WTC11 (cell line): ENCODE measurements around the gene IL2RA. TPM values are rescaled to one million over a fixed set of nuclear protein-coding genes. Genes with fewer than 3 reads are reported as not detected.

Experiments used
- ATAC-seq: fragments of 200-7000 bp; cut with Tn5 transposase; 2 replicates; pipeline ENCODE4 v1.10.0; 2021; ENCODE audit warnings: mild to moderate bottlenecking, moderate library complexity
- CTCF ChIA-PET: fragments of 300-600 bp; sonication (Branson Sonifier 250); formaldehyde crosslinking; loops from one replicate; lab custom pipeline; 2021; ENCODE audit warnings: antibody characterized with exemption; lab: Charles Lee
- POLR2A ChIA-PET: fragments of 350-600 bp; sonication (Branson Sonifier 250); formaldehyde crosslinking; loops from one replicate; lab custom pipeline; 2021; ENCODE audit warnings: antibody characterized with exemption; lab: Charles Lee
- DNase-seq: peaks from one replicate; pipeline ENCODE4 v3.0.0; 2021; ENCODE audit warnings: low spot score
- H3K27ac Mint-ChIP-seq: 2 replicates; pipeline ENCODE4 v1.8.0; 2021; ENCODE audit warnings: mixed read lengths
- H3K27me3 Mint-ChIP-seq: 2 replicates; pipeline ENCODE4 v1.8.0; 2021; ENCODE audit warnings: low read depth, mild to moderate bottlenecking, moderate library complexity, mixed read lengths
- H3K36me3 Mint-ChIP-seq: 2 replicates; pipeline ENCODE4 v1.8.0; 2021; ENCODE audit warnings: mixed read lengths
- H3K4me1 Mint-ChIP-seq: 2 replicates; pipeline ENCODE4 v1.8.0; 2022; ENCODE audit warnings: mixed read lengths
- H3K4me3 Mint-ChIP-seq: 2 replicates; pipeline ENCODE4 v1.8.0; 2021; ENCODE audit warnings: mild to moderate bottlenecking, moderate library complexity, mixed read lengths
- H3K9me3 Mint-ChIP-seq: 2 replicates; pipeline ENCODE4 v1.8.0; 2021; ENCODE audit warnings: mixed read lengths
- CREB1 ChIP-seq: sonication (generic); formaldehyde crosslinking; IDR thresholded peaks from 2 replicates; pipeline ENCODE4 v1.8.0; 2023; ENCODE audit warnings: mild to moderate bottlenecking, missing genetic modification reagents
- CREM ChIP-seq: sonication (generic); formaldehyde crosslinking; IDR thresholded peaks from 2 replicates; pipeline ENCODE4 v1.8.1; 2022; ENCODE audit warnings: mild to moderate bottlenecking, missing genetic modification reagents, moderate library complexity
- E2F1 ChIP-seq: sonication (generic); formaldehyde crosslinking; IDR thresholded peaks from 2 replicates; pipeline ENCODE4 v1.8.0; 2022; ENCODE audit warnings: mild to moderate bottlenecking, missing genetic modification reagents
- EMX1 ChIP-seq: fragments of 250-450 bp; sonication (Bioruptor Pico); IDR thresholded peaks from 2 replicates; pipeline ENCODE4 v1.8.0; 2021; ENCODE audit warnings: mild to moderate bottlenecking
- ETV6 ChIP-seq: sonication (generic); formaldehyde crosslinking; IDR thresholded peaks from 2 replicates; pipeline ENCODE4 v1.8.1; 2022; ENCODE audit warnings: mild to moderate bottlenecking, missing genetic modification reagents
- FOXK1 ChIP-seq: sonication (generic); formaldehyde crosslinking; IDR thresholded peaks from 2 replicates; pipeline ENCODE4 v1.8.0; 2022; ENCODE audit warnings: mild to moderate bottlenecking, moderate library complexity, missing genetic modification reagents
- FOXP1 ChIP-seq: sonication (generic); formaldehyde crosslinking; IDR thresholded peaks from 2 replicates; pipeline ENCODE4 v1.8.0; 2022; ENCODE audit warnings: missing genetic modification reagents, mild to moderate bottlenecking, moderate library complexity, borderline replicate concordance
- NR1H2 ChIP-seq: sonication (generic); formaldehyde crosslinking; IDR thresholded peaks from 2 replicates; pipeline ENCODE4 v1.9.0; 2021; ENCODE audit warnings: mild to moderate bottlenecking, moderate library complexity, missing genetic modification reagents
- SMAD3 ChIP-seq: sonication (generic); formaldehyde crosslinking; IDR thresholded peaks from 2 replicates; pipeline ENCODE4 v1.8.0; 2022; ENCODE audit warnings: missing genetic modification reagents, mild to moderate bottlenecking, borderline replicate concordance
- SP1 ChIP-seq: sonication (generic); formaldehyde crosslinking; conservative IDR thresholded peaks from 2 replicates; pipeline ENCODE4 v1.8.1; 2022; ENCODE audit warnings: missing genetic modification reagents
- TEAD1 ChIP-seq: sonication (generic); formaldehyde crosslinking; IDR thresholded peaks from 2 replicates; pipeline ENCODE4 v1.8.0; 2022; ENCODE audit warnings: mild to moderate bottlenecking, missing genetic modification reagents
- ZNF232 ChIP-seq: sonication (generic); formaldehyde crosslinking; IDR thresholded peaks from 2 replicates; pipeline ENCODE4 v1.8.0; 2022; ENCODE audit warnings: mild to moderate bottlenecking, missing genetic modification reagents
- ZNF263 ChIP-seq: sonication (generic); formaldehyde crosslinking; IDR thresholded peaks from 2 replicates; pipeline ENCODE4 v1.8.1; 2022; ENCODE audit warnings: low read depth, mild to moderate bottlenecking, moderate library complexity, missing genetic modification reagents
- ZNF416 ChIP-seq: fragments of 250-450 bp; sonication (Bioruptor Pico); IDR thresholded peaks from 2 replicates; pipeline ENCODE4 v1.9.0; 2021; ENCODE audit warnings: mild to moderate bottlenecking, inconsistent platforms
- ZNF425 ChIP-seq: fragments of 250-450 bp; sonication (Bioruptor Pico); conservative IDR thresholded peaks from 2 replicates; pipeline ENCODE4 v1.9.0; 2021; ENCODE audit warnings: mild to moderate bottlenecking
- total RNA-seq: library from RNA; stranded (reverse); gene quantifications from 3 replicates; pipeline ENCODE4 v1.2.3, GENCODE V29; 2021
- TF ChIP-seq, protein P1 (sequence below): sonication (generic); formaldehyde crosslinking; IDR thresholded peaks from 2 replicates; pipeline ENCODE4 v1.8.0; 2022; ENCODE audit warnings: mild to moderate bottlenecking, missing genetic modification reagents
- TF ChIP-seq, protein P2 (sequence below): fragments of 250-450 bp; sonication (Bioruptor Pico); IDR thresholded peaks from 2 replicates; pipeline ENCODE4 v2.1.2; 2022; ENCODE audit warnings: mild to moderate bottlenecking, moderate library complexity
- TF ChIP-seq, protein P3 (sequence below): fragments of 200-600 bp; IDR thresholded peaks from 2 replicates; pipeline ENCODE4 v1.8.0; 2022; ENCODE audit warnings: antibody characterized with exemption

IL2RA gene
- total RNA-seq, 1 experiment from 2014 or later = 0.31 TPM

DNA sequence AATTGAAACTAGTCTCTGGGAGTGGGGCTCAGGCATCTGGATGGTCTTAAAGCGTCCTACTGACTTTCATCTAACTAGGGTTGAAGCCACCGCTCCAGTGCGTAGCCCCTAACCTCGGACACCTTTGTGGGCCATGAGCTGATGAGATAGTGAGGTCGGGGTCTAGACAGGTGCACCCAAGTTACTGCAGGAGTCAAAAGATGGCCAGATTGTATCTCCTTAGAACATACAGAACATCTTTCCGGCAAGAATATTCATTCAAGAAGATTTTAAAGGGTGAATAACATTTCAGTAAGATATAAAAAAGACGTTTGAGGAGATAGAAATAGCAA lies 47.2 kb upstream of the IL2RA start:
- Mint-ChIP-seq H3K36me3 (peaks cover 69% of the 10 kb centered on the region), H3K27ac (peak overlapping the region; percentile 82), H3K9me3 (no peaks in the 10 kb centered on the region), H3K27me3 (no peaks in the 10 kb centered on the region), H3K4me1 (peaks cover 37% of the 10 kb centered on the region), H3K4me3 (no peak overlapping the region)
- ATAC-seq (no peak), DNase-seq (no peak)
- POLR2A ChIA-PET = no interaction called here
- TF ChIP-seq ZNF416 (CRISPR knock-in tag) (no peak), ZNF425 (no peak), E2F1 (no peak), CREB1 (CRISPR knock-in tag) (no peak), TEAD1 (no peak), FOXP1 (CRISPR knock-in tag) (no peak), SP1 (CRISPR knock-in tag) (no peak)
- TF ChIP-seq, protein P1, sequence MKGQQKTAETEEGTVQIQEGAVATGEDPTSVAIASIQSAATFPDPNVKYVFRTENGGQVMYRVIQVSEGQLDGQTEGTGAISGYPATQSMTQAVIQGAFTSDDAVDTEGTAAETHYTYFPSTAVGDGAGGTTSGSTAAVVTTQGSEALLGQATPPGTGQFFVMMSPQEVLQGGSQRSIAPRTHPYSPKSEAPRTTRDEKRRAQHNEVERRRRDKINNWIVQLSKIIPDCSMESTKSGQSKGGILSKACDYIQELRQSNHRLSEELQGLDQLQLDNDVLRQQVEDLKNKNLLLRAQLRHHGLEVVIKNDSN (CRISPR knock-in tag) = no peak
- TF ChIP-seq, protein P2, sequence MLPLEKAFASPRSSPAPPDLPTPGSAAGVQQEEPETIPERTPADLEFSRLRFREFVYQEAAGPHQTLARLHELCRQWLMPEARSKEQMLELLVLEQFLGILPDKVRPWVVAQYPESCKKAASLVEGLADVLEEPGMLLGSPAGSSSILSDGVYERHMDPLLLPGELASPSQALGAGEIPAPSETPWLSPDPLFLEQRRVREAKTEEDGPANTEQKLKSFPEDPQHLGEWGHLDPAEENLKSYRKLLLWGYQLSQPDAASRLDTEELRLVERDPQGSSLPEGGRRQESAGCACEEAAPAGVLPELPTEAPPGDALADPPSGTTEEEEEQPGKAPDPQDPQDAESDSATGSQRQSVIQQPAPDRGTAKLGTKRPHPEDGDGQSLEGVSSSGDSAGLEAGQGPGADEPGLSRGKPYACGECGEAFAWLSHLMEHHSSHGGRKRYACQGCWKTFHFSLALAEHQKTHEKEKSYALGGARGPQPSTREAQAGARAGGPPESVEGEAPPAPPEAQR = no peak
- CTCF ChIA-PET = interaction anchor here (2.7 kb wide), 1 partner anchor 23 kb away, joined by 18 read pairs; no protein-coding TSS in a partner anchor

- Mint-ChIP-seq H3K36me3 (peaks cover 64% of the 10 kb centered on the region), H3K9me3 (no peaks in the 10 kb centered on the region), H3K4me1 (peaks cover 42% of the 10 kb centered on the region), H3K27me3 (no peaks in the 10 kb centered on the region), H3K4me3 (peak overlapping the region; percentile 43), H3K27ac (peak overlapping the region; percentile 97)
- TF ChIP-seq CREM (CRISPR knock-in tag) = 0 out of 2 replicates have a peak, but pooled peaks have one; percentile 43
- 0 out of 2 replicates have a peak, but pooled peaks have one; percentile 37 for TF ChIP-seq FOXK1
- TF ChIP-seq CREB1 (CRISPR knock-in tag) = no peak
- peak; percentile 62; the same call in 1 of the 2 replicates for TF ChIP-seq ETV6 (CRISPR knock-in tag)
- TF ChIP-seq, protein P1 (CRISPR knock-in tag) = 0 out of 2 replicates have a peak, but pooled peaks have one; percentile 20
- no peak for TF ChIP-seq NR1H2 (CRISPR knock-in tag)
- 0 out of 2 replicates have a peak, but pooled peaks have one; percentile 32 for TF ChIP-seq ZNF232
- TF ChIP-seq, protein P3, sequence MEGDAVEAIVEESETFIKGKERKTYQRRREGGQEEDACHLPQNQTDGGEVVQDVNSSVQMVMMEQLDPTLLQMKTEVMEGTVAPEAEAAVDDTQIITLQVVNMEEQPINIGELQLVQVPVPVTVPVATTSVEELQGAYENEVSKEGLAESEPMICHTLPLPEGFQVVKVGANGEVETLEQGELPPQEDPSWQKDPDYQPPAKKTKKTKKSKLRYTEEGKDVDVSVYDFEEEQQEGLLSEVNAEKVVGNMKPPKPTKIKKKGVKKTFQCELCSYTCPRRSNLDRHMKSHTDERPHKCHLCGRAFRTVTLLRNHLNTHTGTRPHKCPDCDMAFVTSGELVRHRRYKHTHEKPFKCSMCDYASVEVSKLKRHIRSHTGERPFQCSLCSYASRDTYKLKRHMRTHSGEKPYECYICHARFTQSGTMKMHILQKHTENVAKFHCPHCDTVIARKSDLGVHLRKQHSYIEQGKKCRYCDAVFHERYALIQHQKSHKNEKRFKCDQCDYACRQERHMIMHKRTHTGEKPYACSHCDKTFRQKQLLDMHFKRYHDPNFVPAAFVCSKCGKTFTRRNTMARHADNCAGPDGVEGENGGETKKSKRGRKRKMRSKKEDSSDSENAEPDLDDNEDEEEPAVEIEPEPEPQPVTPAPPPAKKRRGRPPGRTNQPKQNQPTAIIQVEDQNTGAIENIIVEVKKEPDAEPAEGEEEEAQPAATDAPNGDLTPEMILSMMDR = peak; percentile 70
- peak; percentile 68; the same call in 1 of the 2 replicates for TF ChIP-seq SMAD3 (CRISPR knock-in tag)
- TF ChIP-seq TEAD1 = peak; percentile 71; the same call in 1 of the 2 replicates
- TF ChIP-seq EMX1 (CRISPR knock-in tag) = no peak
- TF ChIP-seq ZNF263 (CRISPR knock-in tag) = no peak
- ChIA-PET CTCF (interaction anchor here (0.6 to 2.7 kb wide), 12 partner anchors 12 to 293 kb away, joined by 3 to 18 read pairs (median 4); partner anchors contain the start of gene PFKFB3), POLR2A (interaction anchor here (1.1 kb wide), 1 partner anchor 94 kb away, joined by 5 read pairs; the partner anchor contains the start of gene PFKFB3)
- peak; percentile 97 for ATAC-seq
- DNase-seq = peak; percentile 84
Observed at GRCh38 chr10:6108631-6109443, 46.7 kb upstream of the IL2RA start.
